Heart left ventricle (tissue), 16 donors: Measurements from ENCODE around the gene ZDHHC22. TPM values are rescaled to one million over a fixed set of nuclear protein-coding genes. Genes with fewer than 3 reads are reported as not detected.

Experiments used
- ATAC-seq, 4 donors: fragments of 200-7000 bp; cut with Tn5 transposase; one replicate each; pipeline ENCODE4 v1.9.1; 2020 to 2022; ENCODE audit warnings: moderate library complexity in 4 of 4, mild to moderate bottlenecking in 3 of 4, moderate number of reproducible peaks in 1 of 4
- DNase-seq, 5 donors: peaks; one replicate each; pipeline ENCODE4 v3.0.0-alpha.2; 2020
- H3K27ac ChIP-seq, 12 donors: fragments of 200-600 bp; sonication (generic) in 4 of 12; one replicate each; pipeline versions ENCODE4 v1.5.0 to v1.8.0; 2016 to 2022; ENCODE audit warnings: mild to moderate bottlenecking in 2 of 12
- H3K27me3 ChIP-seq, 9 donors: fragments of 200-600 bp; sonication (generic) in 2 of 9; one replicate each; pipeline versions ENCODE4 v1.5.1 to v1.8.0; 2016 to 2022; ENCODE audit warnings: mild to moderate bottlenecking in 3 of 9
- H3K36me3 ChIP-seq, 9 donors: fragments of 200-600 bp; sonication (generic) in 2 of 9; one replicate each; pipeline versions ENCODE4 v1.5.0 to v1.8.0; 2018 to 2022; ENCODE audit warnings: mild to moderate bottlenecking in 2 of 9
- H3K4me1 ChIP-seq, 12 donors: fragments of 200-600 bp; sonication (generic) in 4 of 12; one replicate each; pipeline versions ENCODE4 v1.5.0 to v1.8.0; 2016 to 2022; ENCODE audit warnings: mild to moderate bottlenecking in 3 of 12
- H3K4me3 ChIP-seq, 12 donors: fragments of 200-600 bp; sonication (generic) in 4 of 12; one replicate each; pipeline versions ENCODE4 v1.5.0 to v1.8.0; 2017 to 2022; ENCODE audit warnings: mild to moderate bottlenecking in 9 of 12, moderate library complexity in 4 of 12
- H3K9me3 ChIP-seq, 12 donors: fragments of 200-600 bp; sonication (generic) in 4 of 12; one replicate each; pipeline versions ENCODE4 v1.5.0 to v1.8.0; 2016 to 2022; ENCODE audit warnings: mild to moderate bottlenecking in 1 of 12
- CTCF ChIP-seq, 12 donors: fragments of 200-600 bp; sonication (generic) in 4 of 12; IDR thresholded peaks; one replicate each; pipeline versions ENCODE4 v1.5.0 to v1.8.0; 2018 to 2022; ENCODE audit warnings: antibody characterized with exemption in 12 of 12, mild to moderate bottlenecking in 5 of 12
- POLR2A ChIP-seq, 2 donors: fragments of 450-650 bp; IDR thresholded peaks; one replicate each; pipeline ENCODE4 v1.6.1; 2017; ENCODE audit warnings: antibody characterized with exemption in 2 of 2, mild to moderate bottlenecking in 2 of 2, moderate library complexity in 2 of 2
- WGBS, 4 donors: extraction: QIAGEN DNeasy Blood & Tissue Kit in 2 of 4; methylation state at CpG; one replicate each; pipeline versions ENCODE4 v1.1.5 to v1.1.7; 2013 to 2018; 5-methylcytosine and 5-hydroxymethylcytosine counted together
- intact Hi-C, 10 donors: fragments of 100-400 bp; cut with DNase I; formaldehyde crosslinking; loops; one replicate each; pipeline versions ENCODE4 v1.11.1 to v1.14.2; 2022
- polyA plus RNA-seq, 2 donors: library from polyadenylated mRNA; stranded (reverse); fragments of 200-250 nt; gene quantifications; one replicate each; pipeline ENCODE4 v1.2.3, GENCODE V29; 2013
- total RNA-seq, 9 donors: library from RNA; depleted of rRNA in 2 of 9; stranded (reverse); fragments of >200 nt in 2 of 9; fragmentation: NEBNext Ultra II Directional in 3 of 9; extraction: Animal tissue kit (Norgen Biotek cat#: 25700) in 3 of 9; gene quantifications; one replicate each; pipeline versions ENCODE4 v1.1.0 to v1.2.4, GENCODE V29; 2016 to 2023
- donor health status: ischemic (EF 13 %, LVEDD 7.1; RV severe dilation, severe dysfunction).
- donor health status: healthy with polysubstance abuse.
- donor health status: DM: no; HTN: yes; CAD: no.
- donor health status: DM: no; HTN: no; CAD: no.
- donor health status: ischemic (EF 25% LVEDD 6.9; RV normal size, moderate dysfunction).
- donor health status: ischemic (EF 25% LVEDD 5.7; RV mildly dilated, moderate dysfunction).
- donor health status: healthy.
- donor health status: DM: yes; HTN: yes; CAD: no.
- donor health status: ischemic (EF 35%, LVEDD 5.7; RV mildly dilated, moderate dysfunction).
- donor health status: nonischemic (EF 11% LVEDD 7.7; RV severe dilation, severe dysfunction).
- donor health status: DM: yes; HTN: yes; CAD: no.
- donor health status: PGD.
- donor health status: ischemic (EF 29% LVEDD 5.4; RV normal size, mild dysfunction).
- donor health status: nonischemic (EF 23%, LVEDD 6.1; RV moderate dilation, normal function).

The ZDHHC22 gene
- total and polyA plus RNA-seq, 11 donors: 0.12 TPM; not detected in 10

- ATAC-seq: no peak
- intact Hi-C loops: loop anchor here in 4 of 10 donors (1.0 to 10.0 kb wide), 8 partner anchors 24 to 380 kb away; partner anchors contain the start of gene IRF2BPL (in 1 of the 4)
These were observed 46.8 kb downstream of the ZDHHC22 start for GRCh38 chr14:77094672-77095284.

GRCh38 chr14:77092676-77093075, 48.9 kb downstream of the ZDHHC22 start:
- no peak overlapping the region for H3K4me3 ChIP-seq
- intact Hi-C loops: loop anchor here in 2 of 10 donors (5.0 to 10.0 kb wide), 4 partner anchors 68 to 378 kb away; partner anchors contain the start of gene IRF2BPL (in 1 of the 2)
- no peak for TF ChIP-seq CTCF (IDR thresholded peaks at IDR 0.05)
- TF ChIP-seq POLR2A (IDR thresholded peaks at IDR 0.05): no peak
- peaks cover 0 to 18% (median 11%) of the 10 kb centered on the region in 12 donors for H3K9me3 ChIP-seq
- no peaks in the 10 kb centered on the region for H3K36me3 ChIP-seq
- 92 to 96% (median 94%) methylated on average over 3 of the region's 3 CpGs for WGBS, 4 donors
- no peaks in the 10 kb centered on the region for H3K27me3 ChIP-seq
- DNase-seq (no peak), ATAC-seq (no peak)
- peaks cover 0 to 21% (median 11%) of the 10 kb centered on the region in 12 donors for H3K4me1 ChIP-seq
- H3K27ac ChIP-seq: no peak overlapping the region

More at GRCh38 chr14:77094672-77095284, 46.8 kb downstream of the ZDHHC22 start:
- DNase-seq: peak; percentile 69 to 80 (median 79)
- Histone ChIP-seq H3K4me3 (no peak overlapping the region), H3K36me3 (no peaks in the 10 kb centered on the region), H3K9me3 (peaks cover 0 to 18% (median 11%) of the 10 kb centered on the region in 12 donors), H3K4me1 (peaks cover 0 to 33% (median 20%) of the 10 kb centered on the region in 12 donors), H3K27me3 (no peaks in the 10 kb centered on the region), H3K27ac (peak overlapping the region in 2 of 12 donors; percentile 4 to 22)
- TF ChIP-seq POLR2A (IDR thresholded peaks at IDR 0.05) (no peak), CTCF (IDR thresholded peaks at IDR 0.05) (peak; percentile 60 to 86 (median 80))
- 26 to 30% (median 27%) methylated on average over 8 of the region's 8 CpGs for WGBS, 4 donors

- intact Hi-C loops: loop anchor here in 2 of 10 donors (5.0 to 10.0 kb wide), 4 partner anchors 67 to 377 kb away; partner anchors contain the start of gene IRF2BPL (in 1 of the 2)
- no peaks in the 10 kb centered on the region for H3K36me3 ChIP-seq
- ATAC-seq (no peak), DNase-seq (no peak)
- H3K9me3 ChIP-seq: peaks cover 0 to 18% (median 11%) of the 10 kb centered on the region in 12 donors
- H3K4me1 ChIP-seq: peaks cover 0 to 15% (median 4%) of the 10 kb centered on the region in 12 donors
- no peaks in the 10 kb centered on the region for H3K27me3 ChIP-seq
- no peak for TF ChIP-seq CTCF (IDR thresholded peaks at IDR 0.05)
- TF ChIP-seq POLR2A (IDR thresholded peaks at IDR 0.05): no peak
- no peak overlapping the region for H3K4me3 ChIP-seq
- no peak overlapping the region for H3K27ac ChIP-seq
These were observed 50.1 kb downstream of the ZDHHC22 start for GRCh38 chr14:77091518-77091917.

GRCh38 chr14:77088645-77089044, 52.9 kb downstream of the ZDHHC22 start:
- ATAC-seq (no peak), DNase-seq (no peak)
- Histone ChIP-seq H3K4me3 (no peak overlapping the region), H3K4me1 (peaks cover 0 to 8% (median 0%) of the 10 kb centered on the region in 12 donors), H3K36me3 (no peaks in the 10 kb centered on the region), H3K9me3 (peaks cover 0 to 18% (median 11%) of the 10 kb centered on the region in 12 donors), H3K27me3 (no peaks in the 10 kb centered on the region), H3K27ac (no peak overlapping the region)
- intact Hi-C loops: no loop called here
- no peak for TF ChIP-seq CTCF (IDR thresholded peaks at IDR 0.05)
- TF ChIP-seq POLR2A (IDR thresholded peaks at IDR 0.05): no peak
- 80 to 91% (median 88%) methylated on average over 2 of the region's 2 CpGs for WGBS, 4 donors
